Ramos (cell line): Measurements from ENCODE around the gene PRR15L.
"Not testable (repeated sequence)": the region's sequence is repeated elsewhere in the genome, so short reads cannot be mapped to it uniquely, and the experiment has no call there.

Experiments
- in situ Hi-C: fragments of 300-500 bp; cut with MboI; formaldehyde crosslinking; loops from one replicate; pipeline ENCODE4 v1.14.3; 2022; ENCODE audit warnings: low sequenced_read_pairs; ENCODE audit not compliant: unreplicated experiment

PRR15L gene, protein sequence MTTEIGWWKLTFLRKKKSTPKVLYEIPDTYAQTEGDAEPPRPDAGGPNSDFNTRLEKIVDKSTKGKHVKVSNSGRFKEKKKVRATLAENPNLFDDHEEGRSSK

GRCh38 chr17:47957591-47958490 is at the start of gene PRR15L:
Gene PRR15L, minus strand, starts transcription at chr17:47957883. Its CDS starts 4,649 bp downstream, at chr17:47953234.
- in situ Hi-C loops = no loop called here

GRCh38 chr17:48006936-48007709 is 49.4 kb upstream of the PRR15L start:
- in situ Hi-C loops = no loop called here

- in situ Hi-C loops = no loop called here
Observed at GRCh38 chr17:48004983-48005382, 47.3 kb upstream of the PRR15L start.

DNA sequence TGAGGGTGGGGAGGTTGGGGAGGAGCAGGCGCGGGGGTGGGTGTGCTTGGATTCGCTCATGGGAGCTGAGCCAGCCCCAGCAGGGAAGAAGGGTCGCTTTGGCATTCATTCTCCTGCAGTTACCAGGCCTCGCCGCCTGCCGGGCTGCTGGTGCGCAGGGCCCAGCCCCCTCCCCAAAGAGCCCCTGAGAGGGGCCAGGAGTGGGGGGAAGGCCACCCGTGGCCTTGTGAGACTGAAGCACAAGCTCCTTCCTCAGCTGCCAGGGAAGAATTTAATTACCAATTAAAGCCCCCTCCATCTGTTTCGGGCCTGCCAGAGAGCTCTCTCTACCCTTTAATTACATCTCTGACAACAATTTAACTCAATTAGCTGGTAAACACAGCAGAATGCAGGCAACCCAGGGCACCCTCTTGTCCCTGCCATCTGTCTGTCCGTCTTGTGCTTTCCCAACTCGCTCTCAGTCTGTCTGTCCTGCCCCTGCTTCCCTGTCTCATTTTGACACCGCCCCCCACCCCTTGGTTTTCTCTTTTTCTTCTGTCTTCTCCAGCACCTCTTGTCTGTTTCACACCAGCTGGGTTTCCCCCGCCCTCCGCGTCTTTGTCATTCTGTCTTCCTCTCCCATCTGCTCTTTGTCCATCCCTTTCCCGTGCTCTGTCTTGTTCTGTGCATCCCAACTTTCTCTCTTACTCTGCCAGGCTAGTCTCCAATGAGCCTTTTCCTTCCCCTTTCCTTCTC is 45.9 kb upstream of the PRR15L start:
- in situ Hi-C loops = no loop called here

DNA sequence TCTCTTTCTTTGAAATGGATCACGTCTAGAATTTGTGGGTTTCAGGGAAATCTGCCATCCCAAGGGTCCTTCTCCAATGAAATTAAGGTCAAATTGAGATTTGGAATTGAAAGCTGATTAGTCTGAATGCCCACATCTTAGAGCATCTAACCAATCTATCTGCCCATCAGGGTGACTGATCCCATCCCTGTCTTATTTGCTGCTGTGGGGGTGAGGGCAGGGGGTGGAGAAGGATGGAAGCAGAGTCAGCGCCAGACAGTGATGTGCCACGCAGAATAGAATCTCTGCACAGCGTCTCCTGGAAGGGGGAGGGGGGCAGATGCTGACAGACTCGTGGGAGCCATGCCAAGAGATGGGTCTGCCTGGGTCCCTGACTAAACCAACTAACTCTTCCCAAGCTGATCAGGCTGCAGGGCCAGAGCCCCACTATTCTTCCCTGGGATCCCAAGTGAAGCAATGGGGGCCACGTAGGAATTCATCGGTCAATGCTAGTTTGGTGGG is 45.3 kb upstream of the PRR15L start:
- in situ Hi-C loops = no loop called here

- in situ Hi-C loops = no loop called here
Observed at GRCh38 chr17:48002266-48002915, 44.7 kb upstream of the PRR15L start.

GRCh38 chr17:48001657-48002056 is 44.0 kb upstream of the PRR15L start:
- in situ Hi-C loops = not testable (repeated sequence)

DNA sequence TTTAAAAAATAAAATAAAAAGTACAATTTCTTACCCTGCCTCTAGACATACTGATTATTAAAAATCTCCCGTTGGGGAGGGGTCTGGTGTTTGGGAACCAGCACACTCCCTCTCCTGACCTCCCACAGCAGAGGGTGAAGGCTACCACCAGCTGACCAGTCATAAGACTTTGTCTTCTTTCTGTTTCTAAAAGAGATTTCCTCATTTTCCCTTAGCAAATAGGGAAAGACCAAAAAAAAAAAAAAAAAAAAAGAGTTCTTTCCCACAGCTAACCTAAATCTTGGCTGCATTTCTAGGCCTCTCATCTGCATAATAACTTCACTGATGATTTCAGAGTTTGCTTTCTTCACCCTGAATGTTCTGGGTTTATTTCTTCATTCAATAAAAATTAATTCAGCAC is 43.5 kb upstream of the PRR15L start:
- in situ Hi-C loops = no loop called here

GRCh38 chr17:47999582-47999981 is 41.9 kb upstream of the PRR15L start:
- in situ Hi-C loops = no loop called here

DNA sequence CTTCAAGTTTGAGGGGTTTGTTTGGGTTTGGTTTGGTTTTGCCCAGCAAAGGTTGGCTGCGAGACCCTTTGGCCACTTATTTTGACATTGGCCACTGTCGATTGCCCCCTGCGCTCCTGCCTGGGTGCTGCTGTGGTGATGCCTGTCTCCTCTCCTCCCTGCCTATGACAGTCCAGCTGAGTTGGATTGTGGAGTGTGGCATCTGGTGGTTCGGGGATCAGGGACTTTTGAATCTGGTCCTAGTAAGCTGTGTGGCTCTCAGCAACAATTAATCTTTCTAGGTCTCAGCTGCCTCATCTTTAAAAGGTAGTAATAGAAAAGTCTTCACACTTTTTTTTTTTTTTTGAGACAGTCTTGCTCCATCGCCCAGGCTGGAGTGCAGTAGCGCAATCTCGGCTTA is 40.4 kb upstream of the PRR15L start:
- in situ Hi-C loops = no loop called here

- in situ Hi-C loops = no loop called here
Observed at GRCh38 chr17:47997586-47997985, 39.9 kb upstream of the PRR15L start.

GRCh38 chr17:47996201-47996600 is 38.5 kb upstream of the PRR15L start:
- in situ Hi-C loops = no loop called here

GRCh38 chr17:47995241-47995935 is 37.7 kb upstream of the PRR15L start:
- in situ Hi-C loops = no loop called here

DNA sequence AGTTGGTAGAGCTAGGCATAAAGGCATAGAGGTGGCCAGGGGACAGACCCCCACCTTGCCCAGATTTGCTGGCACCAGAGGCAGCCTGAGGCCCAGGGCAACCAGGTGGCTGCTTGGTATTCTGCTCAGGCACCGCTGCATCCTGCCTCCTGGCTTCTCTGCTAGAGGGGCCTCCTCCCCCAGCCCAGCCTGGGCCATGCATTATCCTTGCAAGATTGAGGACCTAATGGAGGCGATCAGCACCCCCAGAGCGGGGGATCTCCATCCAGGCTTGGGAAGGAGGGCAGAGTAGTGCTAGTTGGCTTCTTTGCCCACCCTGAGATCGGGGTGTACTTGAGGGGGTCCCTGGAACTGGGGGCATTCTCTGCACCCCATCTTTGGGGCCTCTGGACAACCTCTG is 37.0 kb upstream of the PRR15L start:
- in situ Hi-C loops = no loop called here

DNA sequence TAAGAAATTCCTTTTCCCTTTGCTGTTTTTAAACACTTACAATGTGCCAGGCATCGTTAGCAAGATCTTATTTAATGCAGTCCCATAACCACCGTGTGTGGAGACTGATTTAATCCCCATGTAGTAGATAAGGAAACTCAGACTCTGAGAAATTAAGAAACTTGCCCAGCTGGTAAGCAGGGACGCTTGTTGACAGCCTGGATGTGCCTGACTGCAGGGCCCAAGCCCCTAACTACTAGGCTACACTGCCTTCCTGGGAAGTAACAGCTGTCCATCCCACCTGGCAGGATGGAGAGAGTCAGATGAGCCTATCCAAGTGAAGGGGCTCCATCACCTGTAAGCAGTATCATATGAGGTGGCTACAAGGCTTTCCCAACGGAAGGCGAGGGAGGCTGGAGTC is 36.3 kb upstream of the PRR15L start:
- in situ Hi-C loops = no loop called here

GRCh38 chr17:47993031-47993564 is 35.4 kb upstream of the PRR15L start:
- in situ Hi-C loops = no loop called here

- in situ Hi-C loops = no loop called here
Observed at GRCh38 chr17:47992216-47992615, 34.5 kb upstream of the PRR15L start.

- in situ Hi-C loops = no loop called here
Observed at GRCh38 chr17:47990962-47991731, 33.5 kb upstream of the PRR15L start.
